ENCODE data around the gene NDRG3. TPM values are rescaled to one million over a fixed set of nuclear protein-coding genes. Genes with fewer than 3 reads are reported as not detected.

NDRG3 gene
- polyA plus RNA-seq, 1 of the 3 experiments (the other 2 are of a cell fraction), result 20.5 TPM

- Histone ChIP-seq H3K36me3 (replicated peaks in 1 of 2; ENCODE audit: control insufficient read depth in 1 of 2, insufficient read depth in 2 of 2, low read length in 1 of 2) (peaks cover 11 to 28% of the 10 kb centered on the region in 2 experiments), H3K9ac (peak within 1 kb of the TSS; percentile 92), H3K79me2 (ENCODE audit: insufficient read depth) (peaks cover 38% of the 10 kb centered on the region), H3K27ac (ENCODE audit: low read depth in 2 of 2, low read length in 1 of 2) (peak within 1 kb of the TSS; percentile 64 to 73), H3K27me3 (ENCODE audit: insufficient read depth) (no peaks in the 10 kb centered on the region), H3K4me3 (ENCODE audit: low read depth in 2 of 2, low read length in 1 of 2) (peak within 1 kb of the TSS; percentile 76 to 99), H3F3A (replicated peaks; ENCODE audit: insufficient read depth) (no peaks in the 10 kb centered on the region), H3K4me1 (ENCODE audit: control insufficient read depth in 1 of 2, insufficient read depth in 2 of 2, low read depth in 1 of 2, low read length in 1 of 2) (peaks cover 4 to 12% of the 10 kb centered on the region in 2 experiments; a peak in 1 of 4 replicates), H3K9me3 (no peaks in the 10 kb centered on the region), H3K4me2 (peak within 1 kb of the TSS; percentile 85), H2AFZ (ENCODE audit: low read depth) (peak within 1 kb of the TSS; percentile 99), H3K9me2 (no peaks in the 10 kb centered on the region), H4K20me1 (ENCODE audit: insufficient read depth) (peaks cover 18% of the 10 kb centered on the region; the same call in 1 of the 2 replicates)
- CTCF ChIA-PET, result interaction anchor here (0.6 to 3.9 kb wide), 38 partner anchors 9 to 1155 kb away, joined by 3 to 37 read pairs (median 4); partner anchors contain the start of genes DSN1, MYL9, NDRG3 and TGIF2
- DNase-seq, result peak; percentile 96
- WGBS (ENCODE audit: low lambda C conversion rate), result 1% methylated on average over 47 of the region's 90 CpGs
- TF ChIP-seq RAD21 (IDR thresholded peaks at IDR 0.05; ENCODE audit: low read length), result peak; percentile 69
- TF ChIP-seq RFX5 (IDR thresholded peaks at IDR 0.05; ENCODE audit: low read length), result peak; percentile 63; the same call in 1 of the 2 replicates
- no peak; a peak in 1 of 4 replicates for TF ChIP-seq EP300 (IDR thresholded peaks at IDR 0.05; ENCODE audit: borderline replicate concordance in 1 of 2, low read depth in 1 of 2, low read length in 1 of 2)
- TF ChIP-seq TAF1 (IDR thresholded peaks at IDR 0.05; ENCODE audit: borderline replicate concordance, low read depth, low read length), result peak; percentile 25; the same call in 1 of the 2 replicates
- TF ChIP-seq SIN3A (IDR thresholded peaks at IDR 0.05; ENCODE audit: borderline replicate concordance, low read depth, low read length), result peak; percentile 85; the same call in 1 of the 2 replicates
- TF ChIP-seq MXI1 (IDR thresholded peaks at IDR 0.05; ENCODE audit: low read depth, low read length), result 0 out of 2 replicates have a peak, but pooled peaks have one; percentile 55
- TF ChIP-seq EZH2phosphoT487 (IDR thresholded peaks at IDR 0.05; ENCODE audit: borderline replicate concordance, low read depth), result no peak
- no peak for TF ChIP-seq FOSL2 (IDR thresholded peaks at IDR 0.05; ENCODE audit: borderline replicate concordance, low read depth)
- TF ChIP-seq POLR2AphosphoS5 (IDR thresholded peaks at IDR 0.05; ENCODE audit: low read depth, low read length), result peak; percentile 80
- peak; percentile 17; the same call in 1 of the 2 replicates for TF ChIP-seq PBX3 (IDR thresholded peaks at IDR 0.05)
- peak; percentile 64 for TF ChIP-seq ELF1 (IDR thresholded peaks at IDR 0.05)
- peak; percentile 85 for TF ChIP-seq MAX (IDR thresholded peaks at IDR 0.05; ENCODE audit: low read depth)
- peak; percentile 80 for TF ChIP-seq CTCF (IDR thresholded peaks at IDR 0.05)
- peak; percentile 49; the same call in 1 of the 2 replicates for TF ChIP-seq ZBTB33 (IDR thresholded peaks at IDR 0.05; ENCODE audit: borderline replicate concordance, low read depth)
- peak; percentile 90 for TF ChIP-seq CHD2 (IDR thresholded peaks at IDR 0.05; ENCODE audit: low read length, partially characterized antibody)
- TF ChIP-seq NRF1 (IDR thresholded peaks at IDR 0.05; ENCODE audit: low read depth, low read length), result peak; percentile 79
- peak; percentile 91 for TF ChIP-seq GABPA (IDR thresholded peaks at IDR 0.05; ENCODE audit: low read depth)
- TF ChIP-seq RCOR1 (IDR thresholded peaks at IDR 0.05; ENCODE audit: low read length), result no peak
- peak; percentile 87 for TF ChIP-seq SMC3 (IDR thresholded peaks at IDR 0.05; ENCODE audit: low read depth, low read length)
- POLR2A ChIA-PET, result interaction anchor here (0.7 to 1.4 kb wide), 7 partner anchors 18 to 149 kb away, joined by 3 to 6 read pairs (median 3); partner anchors contain the start of gene NDRG3
Observed at GRCh38 chr20:36605399-36606157, 140.3 kb downstream of the NDRG3 start, which contains the start of gene RAB5IF. RAB5IF (plus strand) TSS chr20:36605779; CDS start chr20:36605952, 173 bp downstream.
